Stomach (tissue), 9 donors: ENCODE data around the gene S1PR1. TPM values are rescaled to one million over a fixed set of nuclear protein-coding genes. Genes with fewer than 3 reads are reported as not detected.

Source experiments
- DNase-seq, 2 donors: peaks; one replicate each; pipeline versions ENCODE4 v3.0.0 to v3.0.0-alpha.2; 2013 to 2019
- H3K27ac ChIP-seq, 5 donors: fragments of 200-600 bp in 4 of 5; sonication (generic) in 4 of 5; one replicate each; pipeline ENCODE4 v1.5.1; 2013 to 2019; ENCODE audit warnings: mild to moderate bottlenecking in 1 of 5, moderate library complexity in 1 of 5
- H3K27me3 ChIP-seq, 3 donors: fragments of 200-600 bp; sonication (generic); one replicate each; pipeline ENCODE4 v1.5.1; 2017 to 2019; ENCODE audit warnings: mixed run types in 1 of 3
- H3K36me3 ChIP-seq, 4 donors: fragments of 200-600 bp; sonication (generic); 1 replicate in 3 of 4; 2 replicates in 1 of 4; pipeline ENCODE4 v1.5.1; 2016 to 2019
- H3K4me1 ChIP-seq, 4 donors: fragments of 200-600 bp; sonication (generic); one replicate each; pipeline ENCODE4 v1.5.1; 2016 to 2019
- H3K4me3 ChIP-seq, 4 donors: fragments of 200-600 bp; sonication (generic) in 3 of 4; one replicate each; pipeline ENCODE4 v1.5.1; 2016 to 2019; ENCODE audit warnings: mild to moderate bottlenecking in 1 of 4
- H3K9me3 ChIP-seq, 4 donors: fragments of 200-600 bp; sonication (generic); one replicate each; pipeline ENCODE4 v1.5.1; 2016 to 2019
- CTCF ChIP-seq, 7 experiments: fragments of 450-650 bp in 4 of 7; fragments of 200-600 bp in 3 of 7; sonication (generic) in 3 of 7; IDR thresholded peaks; one replicate each; pipeline ENCODE4 v1.5.1; 2016 to 2019; ENCODE audit warnings: antibody characterized with exemption in 7 of 7, control low read depth in 2 of 7, mild to moderate bottlenecking in 1 of 7
- EP300 ChIP-seq: sonication (generic); formaldehyde crosslinking; IDR thresholded peaks from one replicate; pipeline ENCODE4 v1.6.1; 2017; ENCODE audit warnings: antibody characterized with exemption
- POLR2A ChIP-seq, 4 donors: fragments of 450-650 bp; IDR thresholded peaks; one replicate each; pipeline ENCODE4 v1.6.1; 2016; ENCODE audit warnings: antibody characterized with exemption in 4 of 4, control low read depth in 2 of 4, mild to moderate bottlenecking in 1 of 4, moderate library complexity in 1 of 4
- POLR2AphosphoS5 ChIP-seq, 3 donors: sonication (generic); formaldehyde crosslinking; IDR thresholded peaks; one replicate each; pipeline ENCODE4 v1.6.1; 2016; ENCODE audit warnings: antibody characterized with exemption in 3 of 3
- WGBS, 5 donors: extraction: QIAGEN DNeasy Blood & Tissue Kit in 3 of 5; methylation state at CpG; one replicate each; pipeline versions ENCODE4 v1.1.5 to v1.1.7; 2013 to 2018; 5-methylcytosine and 5-hydroxymethylcytosine counted together
- intact Hi-C: fragments of 100-400 bp; cut with DNase I; formaldehyde crosslinking; loops from one replicate; pipeline ENCODE4 v1.15.1; 2023; ENCODE audit warnings: low total_unique reads
- polyA plus RNA-seq, 3 donors: library from polyadenylated mRNA; stranded (reverse); fragments of 200-250 nt; gene quantifications; one replicate each; pipeline ENCODE4 v1.2.3, GENCODE V29; 2013
- total RNA-seq, 5 donors: library from RNA; depleted of rRNA; stranded (reverse); fragments of >200 nt; gene quantifications; one replicate each; pipeline versions ENCODE4 v1.1.0 to v1.2.3, GENCODE V29; 2014 to 2016
- donor health status: healthy with polysubstance abuse.
- donor health status: Bipolar disorder and iron deficiency.
- donor health status: healthy.

Gene S1PR1
- total and polyA plus RNA-seq, 8 donors = 3.7 to 54.0 (median 10.0) TPM

DNA sequence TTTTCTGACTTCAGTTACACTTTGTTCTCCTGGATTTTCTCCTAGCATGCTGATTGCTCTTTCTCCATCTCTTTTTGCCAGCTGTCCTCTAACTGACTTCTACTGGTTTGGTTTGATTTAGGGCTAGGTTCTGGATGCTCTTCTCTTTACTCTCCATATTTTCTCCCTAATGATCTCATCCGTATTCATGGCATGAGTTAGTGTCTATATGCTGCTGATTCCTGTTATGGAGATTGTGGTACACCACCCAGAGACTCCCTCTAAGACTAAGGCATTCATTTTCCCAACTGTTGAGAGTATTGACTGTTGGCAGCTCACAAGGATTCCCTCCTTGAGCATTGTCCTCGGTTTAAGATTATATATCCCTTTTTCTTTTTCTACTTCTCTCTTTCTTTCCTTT, 28.9 kb downstream of the S1PR1 start:
- H3K27ac ChIP-seq = no peak overlapping the region
- 91 to 96% (median 93%) methylated on average over 2 of the region's 2 CpGs for WGBS, 5 donors
- H3K4me1 ChIP-seq = peaks cover 0 to 20% (median 3%) of the 10 kb centered on the region in 4 donors

DNA sequence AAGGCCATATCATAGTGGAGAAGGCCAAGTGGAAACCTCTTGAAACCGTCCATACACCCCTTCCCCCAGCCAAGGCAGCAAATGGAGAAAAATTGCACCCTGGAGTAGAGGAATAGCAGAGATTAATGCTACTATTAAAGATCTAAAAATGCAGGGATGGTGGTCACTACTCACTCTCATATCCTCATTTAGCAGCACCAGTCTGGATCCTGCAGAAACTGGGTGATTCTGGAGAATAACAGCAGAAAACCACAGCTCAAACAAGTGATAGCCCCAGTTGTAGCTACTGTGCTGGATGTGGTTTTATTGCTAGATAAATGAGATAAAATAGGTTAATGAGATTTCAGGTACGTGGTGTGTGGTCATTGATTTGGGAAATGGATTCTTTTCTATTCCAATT, 30.3 kb downstream of the S1PR1 start:
- no peak for DNase-seq
- TF ChIP-seq POLR2AphosphoS5 (IDR thresholded peaks at IDR 0.05) (no peak), EP300 (no peak), POLR2A (IDR thresholded peaks at IDR 0.05) (no peak), CTCF (IDR thresholded peaks at IDR 0.05) (no peak)
- Histone ChIP-seq H3K36me3 (no peaks in the 10 kb centered on the region), H3K27ac (no peak overlapping the region), H3K9me3 (peaks cover 0 to 10% (median 3%) of the 10 kb centered on the region in 4 donors), H3K4me1 (peaks cover 0 to 11% (median 3%) of the 10 kb centered on the region in 4 donors), H3K27me3 (no peaks in the 10 kb centered on the region), H3K4me3 (no peak overlapping the region)
- WGBS, 5 donors = 67 to 85% (median 77%) methylated on average over 2 of the region's 2 CpGs
- intact Hi-C loops = no loop called here

More for the DNA sequence above, 28.9 kb downstream of the S1PR1 start:
- Histone ChIP-seq H3K27me3 (no peaks in the 10 kb centered on the region), H3K4me3 (no peak overlapping the region), H3K9me3 (no peaks in the 10 kb centered on the region), H3K36me3 (no peaks in the 10 kb centered on the region)
- intact Hi-C loops = no loop called here
- DNase-seq = no peak
- TF ChIP-seq CTCF (IDR thresholded peaks at IDR 0.05) (no peak), POLR2A (IDR thresholded peaks at IDR 0.05) (no peak), POLR2AphosphoS5 (IDR thresholded peaks at IDR 0.05) (no peak), EP300 (no peak)

DNA sequence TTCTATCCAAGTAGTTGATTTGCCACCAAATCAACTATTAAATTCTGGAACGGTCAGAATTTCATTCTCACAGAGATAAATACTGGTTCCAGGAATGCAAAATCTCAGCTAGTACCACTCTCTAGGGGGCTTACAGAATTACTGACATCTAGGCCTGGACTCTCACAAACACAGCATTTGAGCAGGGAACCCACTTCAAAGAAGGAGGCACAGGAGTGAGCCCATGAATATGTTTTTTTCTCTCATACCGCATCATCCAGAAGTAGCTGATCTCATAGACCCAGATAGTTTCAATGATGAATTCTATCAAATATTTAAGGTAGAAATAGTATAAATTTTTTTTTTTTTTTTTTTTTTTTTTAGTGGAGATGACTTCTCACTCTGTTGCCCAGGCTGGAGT, 32.1 kb downstream of the S1PR1 start:
- H3K4me1 ChIP-seq = no peaks in the 10 kb centered on the region
- H3K27me3 ChIP-seq = no peaks in the 10 kb centered on the region
- TF ChIP-seq CTCF (IDR thresholded peaks at IDR 0.05) = no peak
- no peak for TF ChIP-seq POLR2A (IDR thresholded peaks at IDR 0.05)
- no peak for TF ChIP-seq EP300
- TF ChIP-seq POLR2AphosphoS5 (IDR thresholded peaks at IDR 0.05) = no peak
- H3K9me3 ChIP-seq = peaks cover 0 to 10% (median 3%) of the 10 kb centered on the region in 4 donors
- H3K4me3 ChIP-seq = no peak overlapping the region
- intact Hi-C loops = no loop called here
- 92 to 97% (median 97%) methylated on average over 2 of the region's 2 CpGs for whole genome bisulfite sequencing, 5 donors
- no peak overlapping the region for H3K27ac ChIP-seq
- no peaks in the 10 kb centered on the region for H3K36me3 ChIP-seq
- DNase-seq = no peak

DNA sequence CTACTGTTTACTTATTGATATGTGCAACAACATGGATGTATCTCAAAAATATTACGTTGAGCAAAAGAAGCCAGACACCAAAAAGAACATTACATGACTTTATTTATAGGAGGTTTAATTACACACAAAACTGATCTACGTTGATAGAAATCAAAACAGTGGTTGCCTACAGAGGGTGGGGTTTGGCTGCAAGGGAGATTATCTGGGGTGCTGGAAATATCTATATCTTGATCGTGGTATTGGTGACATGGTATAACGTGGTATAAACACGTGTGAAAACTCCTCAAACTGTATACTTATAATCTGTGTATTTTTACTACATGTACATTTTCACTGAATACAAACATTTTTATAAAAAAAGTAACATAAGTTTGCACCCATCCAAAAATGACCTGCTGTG, 38.9 kb downstream of the S1PR1 start:
- intact Hi-C loops = no loop called here
- no peaks in the 10 kb centered on the region for H3K36me3 ChIP-seq
- no peaks in the 10 kb centered on the region for H3K4me1 ChIP-seq
- H3K9me3 ChIP-seq = peaks cover 0 to 10% (median 3%) of the 10 kb centered on the region in 4 donors
- no peaks in the 10 kb centered on the region for H3K27me3 ChIP-seq
- no peak overlapping the region for H3K4me3 ChIP-seq
- WGBS, 5 donors = 36 to 55% (median 44%) methylated on average over 5 of the region's 5 CpGs
- H3K27ac ChIP-seq = no peak overlapping the region
- DNase-seq = no peak
- no peak for TF ChIP-seq CTCF (IDR thresholded peaks at IDR 0.05)
- no peak for TF ChIP-seq EP300
- no peak for TF ChIP-seq POLR2AphosphoS5 (IDR thresholded peaks at IDR 0.05)
- no peak for TF ChIP-seq POLR2A (IDR thresholded peaks at IDR 0.05)
